HL-60 (cell line): ENCODE results near the gene WDR91.

Experiments used
- DNase-seq, 2 experiments: peaks; one replicate each; pipeline ENCODE4 v3.0.0-alpha.2; 2010 to 2020; ENCODE audit warnings: low read depth in 1 of 2, low spot score in 1 of 2
- H3K27ac ChIP-seq: fragments of 250-450 bp; sonication (Bioruptor Pico); replicated peaks from 2 replicates; pipeline ENCODE4 v1.5.1; 2020; ENCODE audit warnings: mild to moderate bottlenecking, moderate library complexity
- H3K27me3 ChIP-seq: fragments of 250-450 bp; sonication (Bioruptor Pico); 2 replicates; pipeline ENCODE4 v1.5.1; 2021; ENCODE audit warnings: mild to moderate bottlenecking, moderate library complexity; ENCODE audit not compliant: insufficient read depth, poor library complexity, severe bottlenecking
- H3K4me3 ChIP-seq: replicated peaks from 2 replicates; pipeline ENCODE4 v1.5.1; 2011; ENCODE audit warnings: mild to moderate bottlenecking, control low read depth, low read length; ENCODE audit not compliant: insufficient read depth
- CTCF ChIP-seq: IDR thresholded peaks from one replicate; pipeline ENCODE4 v1.5.1; 2011; ENCODE audit warnings: low read length, control low read depth, inconsistent platforms; ENCODE audit not compliant: insufficient read depth
- GABPA ChIP-seq: IDR thresholded peaks from 2 replicates; pipeline ENCODE4 v1.6.1; 2012; ENCODE audit warnings: low read depth
- POLR2AphosphoS5 ChIP-seq: IDR thresholded peaks from 2 replicates; pipeline ENCODE4 v1.6.1; 2012; ENCODE audit warnings: low read depth
- SPI1 ChIP-seq: IDR thresholded peaks from 2 replicates; pipeline ENCODE4 v1.6.1; 2012; ENCODE audit warnings: low read depth, mild to moderate bottlenecking, borderline replicate concordance
- TF ChIP-seq, protein P1 (sequence below): IDR thresholded peaks from 2 replicates; pipeline ENCODE4 v1.6.1; 2012; ENCODE audit warnings: low read depth; ENCODE audit not compliant: insufficient replicate concordance

The WDR91 gene

GRCh38 chr7:135205850-135206249, 5.5 kb downstream of the WDR91 start:
- Histone ChIP-seq H3K4me3 (no peak overlapping the region), H3K27me3 (no peaks in the 10 kb centered on the region), H3K27ac (no peak overlapping the region)
- DNase-seq: no peak
- TF ChIP-seq, protein P1, sequence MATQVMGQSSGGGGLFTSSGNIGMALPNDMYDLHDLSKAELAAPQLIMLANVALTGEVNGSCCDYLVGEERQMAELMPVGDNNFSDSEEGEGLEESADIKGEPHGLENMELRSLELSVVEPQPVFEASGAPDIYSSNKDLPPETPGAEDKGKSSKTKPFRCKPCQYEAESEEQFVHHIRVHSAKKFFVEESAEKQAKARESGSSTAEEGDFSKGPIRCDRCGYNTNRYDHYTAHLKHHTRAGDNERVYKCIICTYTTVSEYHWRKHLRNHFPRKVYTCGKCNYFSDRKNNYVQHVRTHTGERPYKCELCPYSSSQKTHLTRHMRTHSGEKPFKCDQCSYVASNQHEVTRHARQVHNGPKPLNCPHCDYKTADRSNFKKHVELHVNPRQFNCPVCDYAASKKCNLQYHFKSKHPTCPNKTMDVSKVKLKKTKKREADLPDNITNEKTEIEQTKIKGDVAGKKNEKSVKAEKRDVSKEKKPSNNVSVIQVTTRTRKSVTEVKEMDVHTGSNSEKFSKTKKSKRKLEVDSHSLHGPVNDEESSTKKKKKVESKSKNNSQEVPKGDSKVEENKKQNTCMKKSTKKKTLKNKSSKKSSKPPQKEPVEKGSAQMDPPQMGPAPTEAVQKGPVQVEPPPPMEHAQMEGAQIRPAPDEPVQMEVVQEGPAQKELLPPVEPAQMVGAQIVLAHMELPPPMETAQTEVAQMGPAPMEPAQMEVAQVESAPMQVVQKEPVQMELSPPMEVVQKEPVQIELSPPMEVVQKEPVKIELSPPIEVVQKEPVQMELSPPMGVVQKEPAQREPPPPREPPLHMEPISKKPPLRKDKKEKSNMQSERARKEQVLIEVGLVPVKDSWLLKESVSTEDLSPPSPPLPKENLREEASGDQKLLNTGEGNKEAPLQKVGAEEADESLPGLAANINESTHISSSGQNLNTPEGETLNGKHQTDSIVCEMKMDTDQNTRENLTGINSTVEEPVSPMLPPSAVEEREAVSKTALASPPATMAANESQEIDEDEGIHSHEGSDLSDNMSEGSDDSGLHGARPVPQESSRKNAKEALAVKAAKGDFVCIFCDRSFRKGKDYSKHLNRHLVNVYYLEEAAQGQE: no peak
- TF ChIP-seq POLR2AphosphoS5 (no peak), SPI1 (no peak), CTCF (no peak), GABPA (no peak)

DNA sequence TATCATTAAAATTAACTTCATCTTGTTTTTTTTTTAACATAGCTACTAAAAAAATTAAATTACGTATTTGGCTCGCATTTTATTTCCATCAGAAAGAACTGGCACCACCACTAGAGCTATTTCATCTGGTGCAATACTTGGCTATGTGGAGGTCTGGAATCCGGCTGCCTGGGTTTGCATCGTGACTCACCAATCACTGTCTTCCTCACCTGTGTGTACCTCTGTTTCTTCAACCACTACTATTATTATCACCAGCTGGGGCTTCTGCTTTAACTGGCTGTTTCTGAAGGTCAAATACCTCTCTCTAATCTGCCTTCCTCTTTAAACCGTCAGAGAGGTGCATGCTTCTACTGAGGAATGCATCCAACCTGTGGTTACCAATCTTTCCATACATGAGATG, 6.5 kb downstream of the WDR91 start:
- H3K4me3 ChIP-seq: no peak overlapping the region
- TF ChIP-seq, protein P1: no peak
- TF ChIP-seq POLR2AphosphoS5 (no peak), GABPA (no peak), SPI1 (no peak), CTCF (no peak)
- DNase-seq: no peak
- no peaks in the 10 kb centered on the region for H3K27me3 ChIP-seq
- no peak overlapping the region for H3K27ac ChIP-seq

DNA sequence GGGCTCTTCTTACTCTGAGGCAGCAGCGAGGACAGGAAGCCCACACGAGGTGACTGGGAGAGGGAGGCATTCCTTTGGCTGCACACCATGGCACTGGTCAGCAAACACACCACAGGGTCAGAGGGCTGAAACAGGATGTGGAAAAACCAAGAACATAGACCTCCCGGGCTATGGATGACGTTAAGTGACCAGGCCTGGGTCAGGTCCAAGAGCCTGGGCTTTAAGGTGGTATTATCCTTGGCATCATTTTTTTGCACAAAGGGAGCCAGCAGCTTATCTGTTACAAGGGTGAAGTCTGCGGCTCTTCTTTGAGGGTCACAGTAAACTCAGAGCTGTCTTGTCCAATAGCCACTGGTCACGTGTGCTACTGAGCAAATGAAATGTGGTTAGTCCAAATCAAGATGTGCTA, 7.0 kb downstream of the WDR91 start:
- no peak for DNase-seq
- H3K4me3 ChIP-seq: no peak overlapping the region
- TF ChIP-seq, protein P1: no peak
- TF ChIP-seq SPI1 (no peak), CTCF (no peak), GABPA (no peak), POLR2AphosphoS5 (no peak)
- no peaks in the 10 kb centered on the region for H3K27me3 ChIP-seq
- no peak overlapping the region for H3K27ac ChIP-seq
